NCI-H510A treated with DMSO at 0.1 percent for 48 hours (cell line): ENCODE data around the gene TMEM225B.
"Not testable (repeated sequence)": the region's sequence is repeated elsewhere in the genome, so short reads cannot be mapped to it uniquely, and the experiment has no call there.

Experiments
- DNase-seq: peaks from one replicate; lab custom pipeline; 2025; lab: John Stamatoyannopoulos, UW

Gene TMEM225B

DNA sequence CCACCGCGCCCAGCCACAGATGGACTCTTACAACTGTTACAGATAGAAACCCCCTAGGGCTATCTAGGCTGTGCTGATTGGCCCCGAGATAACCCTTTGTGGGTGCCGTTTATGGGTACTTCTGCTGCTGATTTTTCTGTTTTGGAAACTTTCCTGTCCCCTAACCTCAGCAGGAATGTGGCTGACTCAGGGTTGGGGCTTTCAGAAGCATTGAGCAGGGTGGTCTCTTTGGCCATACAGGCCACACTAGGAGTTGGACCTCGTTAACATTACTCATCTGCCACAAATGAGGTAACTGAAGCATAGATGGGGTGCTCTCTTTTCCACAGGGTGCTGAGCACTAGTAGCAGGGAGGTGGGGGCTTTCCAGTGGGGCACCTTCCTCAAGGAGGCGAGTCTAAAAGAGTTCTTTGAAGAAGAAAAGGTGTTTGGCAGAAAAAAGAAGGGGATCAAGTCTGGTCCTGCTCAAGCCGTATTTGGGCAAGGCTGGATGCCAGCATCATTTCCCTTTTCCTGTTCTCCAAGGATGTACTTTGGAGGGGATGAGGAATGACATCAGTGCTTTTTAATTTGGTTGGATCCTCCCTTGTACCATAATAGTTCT is 25.1 kb downstream of the TMEM225B start:
- DNase-seq, result no peak

- DNase-seq, result no peak
Observed at GRCh38 chr7:99623702-99624447, 25.8 kb downstream of the TMEM225B start.

DNA sequence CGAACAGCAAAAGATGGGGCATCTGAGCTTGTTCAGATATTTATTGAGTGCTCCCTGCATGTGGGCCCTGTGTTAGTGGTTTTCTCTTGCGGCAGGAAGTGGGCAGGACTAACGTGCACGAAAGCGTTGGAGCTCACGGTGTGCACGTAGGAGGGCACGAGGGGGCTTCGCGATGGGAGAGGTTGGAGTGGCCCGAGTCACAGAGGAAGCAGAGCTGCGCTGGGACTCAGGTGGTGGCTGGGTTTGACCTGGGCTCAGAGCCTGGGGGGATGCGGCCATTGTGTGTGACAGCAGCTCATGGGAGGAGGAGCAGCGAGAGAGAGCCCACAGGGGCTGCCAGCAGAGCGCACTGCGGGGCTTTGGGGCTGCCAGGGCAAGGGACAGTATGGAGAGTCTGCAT is 26.4 kb downstream of the TMEM225B start:
- no peak for DNase-seq

DNA sequence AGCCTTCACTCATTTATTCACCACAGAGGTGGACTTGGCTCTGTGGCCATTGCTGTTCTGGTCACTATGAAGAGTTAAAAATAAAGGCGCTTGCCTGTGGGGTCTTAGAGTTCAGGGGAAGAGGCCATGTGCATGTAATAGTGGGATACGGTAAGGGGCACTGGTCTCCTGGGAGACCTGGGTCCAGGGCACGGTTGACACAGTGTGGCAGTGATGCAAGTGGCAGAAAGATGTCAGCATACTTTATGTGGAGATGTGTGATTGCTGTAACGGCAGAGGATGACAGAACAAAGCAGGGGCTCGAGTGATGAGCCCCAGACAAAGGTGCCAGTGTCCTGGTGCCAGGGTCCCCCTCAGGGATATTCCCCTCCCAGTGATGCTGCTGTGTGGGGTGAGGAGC is 27.3 kb downstream of the TMEM225B start:
- DNase-seq, result no peak

GRCh38 chr7:99625961-99626360 is 27.9 kb downstream of the TMEM225B start:
- DNase-seq, result no peak

DNA sequence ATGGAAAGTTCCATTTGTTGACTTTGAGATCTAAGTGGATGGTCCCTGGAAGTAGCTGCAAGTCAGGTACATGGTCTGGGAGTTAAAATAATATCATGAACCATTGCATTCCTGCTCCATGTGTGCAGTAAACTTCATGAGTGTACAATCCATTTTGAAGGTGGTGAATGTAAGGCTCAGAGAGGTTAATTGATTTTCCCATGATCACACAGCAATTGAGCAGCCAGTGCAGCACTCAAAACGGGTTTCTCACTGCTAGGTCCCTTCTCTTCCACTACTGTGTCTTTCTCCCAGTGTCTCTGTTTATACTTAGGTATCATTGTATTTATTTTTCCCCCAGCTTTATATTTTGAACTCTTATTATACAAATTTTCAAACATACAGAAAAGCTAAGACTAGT is 28.6 kb downstream of the TMEM225B start:
- no peak for DNase-seq

DNA sequence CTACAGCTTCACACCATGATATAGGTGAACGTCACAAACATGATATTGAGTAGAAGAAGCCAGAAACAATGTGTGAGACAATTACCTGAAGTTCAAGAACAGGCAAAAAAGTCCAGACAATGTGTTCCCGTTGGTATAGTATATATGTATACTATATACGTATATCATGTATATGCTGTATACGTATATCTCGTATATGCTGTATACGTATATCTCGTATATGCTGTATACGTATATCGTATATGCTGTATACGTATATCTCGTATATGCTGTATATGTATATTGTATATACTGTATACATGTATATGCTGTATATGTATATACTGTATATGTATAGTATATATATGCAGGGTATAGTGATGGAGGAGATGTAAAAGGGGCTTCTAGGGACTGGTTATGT is 29.4 kb downstream of the TMEM225B start:
- no peak for DNase-seq

GRCh38 chr7:99628471-99629465 is 30.7 kb downstream of the TMEM225B start:
- no peak for DNase-seq

- DNase-seq, result no peak
Observed at GRCh38 chr7:99629643-99630042, 31.6 kb downstream of the TMEM225B start.

DNA sequence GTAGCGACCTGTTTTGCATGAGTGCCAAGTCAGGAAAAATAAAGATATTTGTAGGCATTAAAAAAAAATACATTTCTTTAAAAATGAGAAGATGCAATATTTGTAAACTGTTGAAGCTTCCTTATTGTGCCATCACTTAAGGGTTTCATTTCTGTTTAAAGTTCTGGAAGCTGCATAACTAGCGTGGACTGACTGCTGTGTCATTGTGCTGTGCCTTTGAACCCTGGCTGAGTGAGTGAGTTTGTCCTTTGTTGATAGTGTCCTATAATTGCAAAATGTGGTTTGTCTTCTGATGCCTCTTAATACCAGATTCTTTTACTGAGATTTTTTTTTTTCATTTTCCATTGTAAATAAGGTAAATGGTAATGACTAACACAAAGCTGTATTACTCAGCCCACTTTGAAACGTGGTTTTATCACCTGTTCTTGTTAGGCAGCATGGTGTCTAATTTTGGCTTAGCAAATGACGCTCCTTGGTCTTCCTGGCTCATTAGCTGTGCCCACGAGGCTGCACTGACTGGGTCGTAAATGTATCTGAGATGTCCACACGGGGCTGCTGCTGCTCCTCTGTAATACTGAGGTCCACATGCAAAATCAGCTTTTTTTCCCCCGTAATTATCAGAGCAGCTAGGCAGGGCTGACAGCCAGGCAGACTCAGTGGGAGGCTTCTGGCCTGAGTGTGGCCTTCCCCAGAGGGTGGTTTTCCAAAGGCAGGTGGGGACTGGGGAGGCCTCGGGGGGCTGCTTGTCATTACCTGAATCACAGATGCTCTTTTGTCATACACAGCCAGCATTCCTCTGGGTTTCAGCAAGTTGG is 33.4 kb downstream of the TMEM225B start:
- no peak for DNase-seq

GRCh38 chr7:99637414-99637813 is 39.3 kb downstream of the TMEM225B start:
- DNase-seq, result not testable (repeated sequence)

DNA sequence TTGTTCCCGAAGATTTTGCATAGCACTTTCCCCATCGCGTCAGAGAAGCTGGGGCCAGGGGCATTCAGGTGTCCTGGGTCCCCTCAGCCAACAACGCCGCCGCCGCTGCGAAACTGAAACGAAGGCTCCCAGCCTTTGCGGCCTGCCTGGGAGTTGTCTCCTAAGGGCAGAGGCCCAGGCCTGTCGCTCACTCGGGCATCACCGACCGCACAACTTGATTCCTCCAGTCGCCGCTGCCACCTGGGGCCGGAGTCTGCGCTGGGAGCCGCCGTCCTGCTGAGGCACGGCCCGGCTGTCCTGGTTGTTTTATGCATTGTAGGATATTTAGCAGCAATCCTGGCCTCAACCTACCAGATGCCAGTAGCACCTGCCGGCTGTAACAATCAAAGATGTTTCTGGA is 40.7 kb downstream of the TMEM225B start:
- no peak for DNase-seq

DNA sequence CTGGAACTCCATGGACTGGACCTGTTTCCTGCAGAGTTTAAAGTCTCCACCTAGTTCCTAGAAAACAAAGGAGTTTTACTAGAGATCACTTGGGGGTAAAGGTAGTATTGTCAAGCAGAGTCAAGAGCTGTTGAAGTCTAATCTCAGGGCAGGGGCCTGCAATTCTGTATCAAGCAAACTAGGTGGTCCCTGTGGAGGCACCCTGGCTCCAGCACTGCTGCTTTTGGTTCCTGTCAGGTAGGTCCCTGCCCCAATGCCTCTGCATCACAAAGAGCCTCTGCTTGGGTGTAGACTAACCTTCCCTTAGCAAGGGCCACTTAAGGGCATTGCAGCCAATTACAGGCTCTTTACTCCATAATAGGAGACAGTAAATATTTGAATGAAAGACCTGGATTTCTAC is 41.2 kb downstream of the TMEM225B start:
- no peak for DNase-seq

DNA sequence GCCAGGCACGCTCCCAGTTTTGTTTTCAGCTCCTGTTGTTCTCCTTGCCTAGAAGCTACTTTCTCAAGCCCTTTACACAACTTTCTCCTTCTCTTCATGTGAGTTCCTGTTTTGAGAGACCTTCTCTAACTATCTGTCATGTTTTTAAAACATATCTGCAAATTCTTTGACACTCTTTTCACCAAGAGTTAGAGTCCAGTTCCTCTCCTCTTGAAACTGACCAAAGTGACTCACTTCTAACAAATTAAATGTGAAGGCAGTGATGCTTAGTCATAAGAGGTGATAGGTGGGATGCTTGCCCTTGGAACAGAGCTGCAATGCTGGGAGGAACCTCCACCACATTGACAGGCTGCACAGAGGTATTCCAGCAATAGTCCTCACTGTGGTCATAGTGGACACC is 44.0 kb downstream of the TMEM225B start:
- DNase-seq, result no peak

DNA sequence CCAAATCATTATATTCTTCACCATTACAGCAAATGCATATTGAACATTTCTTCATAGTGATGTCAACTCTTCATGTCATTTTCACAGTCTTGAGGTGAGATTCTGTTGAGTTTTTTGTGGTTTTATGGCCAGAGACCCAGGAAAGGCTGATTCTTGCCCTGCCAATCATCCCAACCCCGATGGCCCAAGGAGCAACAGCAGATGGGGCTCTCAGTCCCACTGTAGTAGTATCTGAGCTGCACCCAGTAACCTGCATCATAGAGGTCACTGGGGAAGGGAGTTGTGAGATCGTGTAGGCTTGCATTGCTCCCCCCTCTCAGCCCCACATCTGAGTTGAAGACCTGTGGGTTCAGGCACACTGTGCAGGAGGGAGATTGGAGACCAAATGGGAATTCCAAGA is 45.4 kb downstream of the TMEM225B start:
- DNase-seq, result no peak

DNA sequence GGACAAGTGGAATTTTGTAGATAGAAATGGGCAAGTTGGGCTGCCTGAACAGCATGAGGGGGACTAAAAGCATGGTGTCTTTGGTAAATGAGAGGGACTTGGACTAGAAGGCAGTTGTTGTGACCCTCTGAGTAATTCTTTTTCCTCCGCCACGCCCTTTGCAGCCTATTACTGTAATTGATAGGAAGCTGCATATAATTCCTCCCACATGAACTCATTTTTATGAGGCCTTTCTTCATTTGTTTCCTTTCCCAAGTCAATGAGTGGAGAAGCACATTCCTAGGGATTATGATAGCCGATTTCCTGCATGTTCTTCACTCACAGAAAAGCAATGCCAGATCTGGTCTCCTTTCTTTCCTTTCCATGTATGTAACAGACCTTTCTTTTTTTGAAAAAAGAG is 46.4 kb downstream of the TMEM225B start:
- no peak for DNase-seq

GRCh38 chr7:99645590-99645989 is 47.5 kb downstream of the TMEM225B start:
- DNase-seq, result no peak

- no peak for DNase-seq
Observed at GRCh38 chr7:99648843-99649242, 50.8 kb downstream of the TMEM225B start.

- no peak for DNase-seq
Observed at GRCh38 chr7:99651290-99651689, 53.2 kb downstream of the TMEM225B start.

DNA sequence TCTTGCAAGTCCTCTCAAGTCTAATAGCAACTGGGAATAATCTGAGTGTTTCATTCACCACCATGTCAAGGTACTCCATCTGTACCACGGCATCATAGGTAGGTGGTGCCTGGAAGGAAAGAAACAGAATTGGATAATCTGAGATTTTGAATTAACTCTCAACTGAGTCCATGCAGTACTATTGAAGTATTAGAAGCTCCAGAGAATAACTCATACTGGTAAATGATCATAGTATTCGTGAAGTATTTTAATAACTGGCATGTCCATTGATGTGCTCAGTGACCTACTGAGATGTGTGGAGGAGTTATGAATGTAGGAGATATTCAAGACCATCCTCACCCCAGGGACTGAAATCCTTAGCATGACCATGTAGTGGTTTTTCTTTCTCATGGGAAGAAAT is 54.6 kb downstream of the TMEM225B start:
- no peak for DNase-seq

DNA sequence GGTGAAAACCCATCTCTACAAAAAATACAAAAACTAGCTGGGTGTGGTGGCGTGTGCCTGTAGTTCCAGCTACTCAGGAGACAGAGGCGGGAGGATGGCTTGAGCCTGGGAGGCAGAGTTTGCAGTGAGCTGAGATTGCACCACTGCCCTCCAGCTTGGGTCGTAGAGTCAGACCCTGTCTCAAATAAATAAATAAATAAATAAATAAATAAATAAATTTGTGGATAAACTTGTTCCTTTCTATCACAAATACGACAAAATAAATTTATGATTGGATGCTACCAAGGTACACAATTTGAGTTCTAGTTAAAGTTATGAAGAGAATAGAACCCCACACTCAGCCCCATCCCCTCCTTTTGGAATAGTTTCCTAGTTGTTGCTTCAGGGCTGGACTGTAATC is 55.2 kb downstream of the TMEM225B start:
- DNase-seq, result not testable (repeated sequence)

GRCh38 chr7:99653754-99654153 is 55.7 kb downstream of the TMEM225B start:
- DNase-seq, result no peak
